ENCODE results near the gene AMBRA1. TPM values are rescaled to one million over a fixed set of nuclear protein-coding genes. Genes with fewer than 3 reads are reported as not detected.

The AMBRA1 gene
- total RNA-seq, 1 experiment from 2014 or later, result 15.8 TPM

DNA sequence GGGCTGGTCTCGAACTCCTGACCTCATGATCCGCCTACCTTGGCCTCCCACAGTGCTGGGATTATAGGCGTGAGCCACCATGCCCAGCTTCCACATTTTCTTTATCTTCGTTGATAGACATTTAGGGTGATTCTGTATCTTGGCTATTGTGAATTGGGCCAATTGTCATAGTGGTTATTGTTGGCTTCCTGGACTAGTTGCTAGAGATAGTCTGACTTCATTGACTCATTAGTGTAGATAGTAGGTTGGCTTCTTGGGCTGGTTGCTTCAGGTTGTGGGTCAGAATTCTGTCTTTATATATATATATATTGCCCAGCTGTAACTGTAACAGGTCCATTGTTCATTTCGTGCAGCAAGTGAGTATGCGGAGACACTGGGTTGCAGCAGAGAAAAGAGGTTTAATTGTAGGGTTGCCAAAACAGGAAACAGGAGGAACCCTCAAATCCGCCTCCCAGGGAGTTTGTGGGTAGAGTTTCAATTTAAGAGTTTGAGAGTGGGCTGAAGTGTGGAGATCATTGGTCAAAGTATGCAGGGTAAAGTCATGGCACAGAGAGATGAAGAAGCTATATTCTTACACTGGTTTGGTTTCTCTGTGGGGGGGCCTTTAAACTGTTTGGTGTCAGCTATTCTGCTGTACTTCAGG, 45.5 kb upstream of the AMBRA1 start:
- Histone ChIP-seq H3K36me3 (ENCODE audit: low read depth, low read length) (no peaks in the 10 kb centered on the region; the same call in none of the 2 replicates), H3K4me1 (ENCODE audit: insufficient read depth, low read length) (no peaks in the 10 kb centered on the region), H3K4me3 (ENCODE audit: low read length) (no peak overlapping the region), H4K20me1 (ENCODE audit: low read length) (no peaks in the 10 kb centered on the region), H3K9me2 (replicated peaks; ENCODE audit: low read length) (no peaks in the 10 kb centered on the region), H3K9ac (ENCODE audit: low read length) (no peak overlapping the region), H3K4me2 (ENCODE audit: low read length) (no peak overlapping the region), H3K27me3 (ENCODE audit: low read length) (no peaks in the 10 kb centered on the region), H3K27ac (ENCODE audit: low read length) (no peak overlapping the region), H3K9me3 (ENCODE audit: low read length) (no peaks in the 10 kb centered on the region), H2AFZ (ENCODE audit: low read length) (no peak overlapping the region), H3F3A (ENCODE audit: low read length, unreplicated experiment) (no peaks in the 10 kb centered on the region), H3K79me2 (ENCODE audit: low read length) (no peaks in the 10 kb centered on the region)
- intact Hi-C loops (cut with micrococcal nuclease), result no loop called here
- no TSS peak for BruUV-seq (replicated peaks)
- CTCF ChIA-PET, result no interaction called here
- ATAC-seq (no peak), DNase-seq (no peak)
- no peak for TF ChIP-seq EZH2 (IDR thresholded peaks at IDR 0.05; ENCODE audit: low read length, unreplicated experiment)
- POLR2A ChIA-PET (ENCODE audit: unreplicated experiment), result no interaction called here

DNA sequence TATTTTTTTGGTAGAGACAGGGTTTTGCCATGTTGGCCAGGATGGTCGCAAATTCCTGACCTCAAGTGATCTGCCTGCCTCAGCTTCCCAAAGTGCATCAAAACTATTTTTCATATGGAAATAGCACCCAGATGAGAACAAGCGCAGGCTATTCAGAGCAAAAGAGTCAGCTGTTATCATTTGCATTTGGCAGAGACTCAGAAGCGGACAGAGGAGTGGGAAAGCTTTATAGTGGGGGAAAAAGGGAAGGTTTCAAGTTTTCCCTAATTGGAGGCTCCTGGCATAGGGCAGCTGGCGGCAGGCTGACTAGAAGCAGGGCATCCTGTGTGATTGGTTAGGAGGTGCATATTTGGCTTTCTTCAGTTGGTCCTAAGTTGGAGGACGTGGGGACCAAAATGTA, 43.7 kb upstream of the AMBRA1 start:
- DNase-seq (no peak), ATAC-seq (no peak)
- BruUV-seq (replicated peaks), result no TSS peak
- Histone ChIP-seq H3K4me2 (ENCODE audit: low read length) (no peak overlapping the region), H3K9me2 (replicated peaks; ENCODE audit: low read length) (no peaks in the 10 kb centered on the region), H4K20me1 (ENCODE audit: low read length) (no peaks in the 10 kb centered on the region), H3K4me1 (ENCODE audit: insufficient read depth, low read length) (no peaks in the 10 kb centered on the region), H3K9me3 (ENCODE audit: low read length) (no peaks in the 10 kb centered on the region), H3F3A (ENCODE audit: low read length, unreplicated experiment) (no peaks in the 10 kb centered on the region), H2AFZ (ENCODE audit: low read length) (no peak overlapping the region), H3K79me2 (ENCODE audit: low read length) (no peaks in the 10 kb centered on the region), H3K4me3 (ENCODE audit: low read length) (no peak overlapping the region), H3K9ac (ENCODE audit: low read length) (no peak overlapping the region), H3K27me3 (ENCODE audit: low read length) (no peaks in the 10 kb centered on the region), H3K36me3 (ENCODE audit: low read depth, low read length) (no peaks in the 10 kb centered on the region; the same call in none of the 2 replicates), H3K27ac (ENCODE audit: low read length) (no peak overlapping the region)
- CTCF ChIA-PET, result no interaction called here
- TF ChIP-seq, protein P1, sequence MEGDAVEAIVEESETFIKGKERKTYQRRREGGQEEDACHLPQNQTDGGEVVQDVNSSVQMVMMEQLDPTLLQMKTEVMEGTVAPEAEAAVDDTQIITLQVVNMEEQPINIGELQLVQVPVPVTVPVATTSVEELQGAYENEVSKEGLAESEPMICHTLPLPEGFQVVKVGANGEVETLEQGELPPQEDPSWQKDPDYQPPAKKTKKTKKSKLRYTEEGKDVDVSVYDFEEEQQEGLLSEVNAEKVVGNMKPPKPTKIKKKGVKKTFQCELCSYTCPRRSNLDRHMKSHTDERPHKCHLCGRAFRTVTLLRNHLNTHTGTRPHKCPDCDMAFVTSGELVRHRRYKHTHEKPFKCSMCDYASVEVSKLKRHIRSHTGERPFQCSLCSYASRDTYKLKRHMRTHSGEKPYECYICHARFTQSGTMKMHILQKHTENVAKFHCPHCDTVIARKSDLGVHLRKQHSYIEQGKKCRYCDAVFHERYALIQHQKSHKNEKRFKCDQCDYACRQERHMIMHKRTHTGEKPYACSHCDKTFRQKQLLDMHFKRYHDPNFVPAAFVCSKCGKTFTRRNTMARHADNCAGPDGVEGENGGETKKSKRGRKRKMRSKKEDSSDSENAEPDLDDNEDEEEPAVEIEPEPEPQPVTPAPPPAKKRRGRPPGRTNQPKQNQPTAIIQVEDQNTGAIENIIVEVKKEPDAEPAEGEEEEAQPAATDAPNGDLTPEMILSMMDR (conservative IDR thresholded peaks at IDR 0.05; ENCODE audit: low read depth, low read length), result no peak
- TF ChIP-seq EZH2phosphoT487 (IDR thresholded peaks at IDR 0.05; ENCODE audit: borderline replicate concordance, low read length) (no peak), EZH2 (IDR thresholded peaks at IDR 0.05; ENCODE audit: low read length, unreplicated experiment) (no peak)
- POLR2A ChIA-PET (ENCODE audit: unreplicated experiment), result no interaction called here
- intact Hi-C loops (cut with micrococcal nuclease), result no loop called here

- H3K4me2 ChIP-seq (ENCODE audit: low read length), result no peak overlapping the region
- no peaks in the 10 kb centered on the region for H3K9me2 ChIP-seq (replicated peaks; ENCODE audit: low read length)
- peaks cover 4% of the 10 kb centered on the region for H3K36me3 ChIP-seq (ENCODE audit: low read depth, low read length)
- DNase-seq, result no peak
- BruUV-seq (replicated peaks), result no TSS peak
- H3K27ac ChIP-seq (ENCODE audit: low read length), result no peak overlapping the region
- no peaks in the 10 kb centered on the region for H3F3A ChIP-seq (ENCODE audit: low read length, unreplicated experiment)
- no peak for ATAC-seq
- H3K9ac ChIP-seq (ENCODE audit: low read length), result no peak overlapping the region
- POLR2A ChIA-PET (ENCODE audit: unreplicated experiment), result no interaction called here
- H3K4me3 ChIP-seq (ENCODE audit: low read length), result no peak overlapping the region
- H3K9me3 ChIP-seq (ENCODE audit: low read length), result no peaks in the 10 kb centered on the region
- intact Hi-C loops (cut with micrococcal nuclease), result no loop called here
- no peaks in the 10 kb centered on the region for H3K27me3 ChIP-seq (ENCODE audit: low read length)
- no peak overlapping the region for H2AFZ ChIP-seq (ENCODE audit: low read length)
- no peaks in the 10 kb centered on the region for H3K79me2 ChIP-seq (ENCODE audit: low read length)
- no peaks in the 10 kb centered on the region for H4K20me1 ChIP-seq (ENCODE audit: low read length)
- CTCF ChIA-PET, result no interaction called here
- TF ChIP-seq EZH2 (IDR thresholded peaks at IDR 0.05; ENCODE audit: low read length, unreplicated experiment), result no peak
- no peak for TF ChIP-seq EZH2phosphoT487 (IDR thresholded peaks at IDR 0.05; ENCODE audit: borderline replicate concordance, low read length)
- TF ChIP-seq, protein P1 (conservative IDR thresholded peaks at IDR 0.05; ENCODE audit: low read depth, low read length), result no peak
- no peaks in the 10 kb centered on the region for H3K4me1 ChIP-seq (ENCODE audit: insufficient read depth, low read length)
These were observed 41.8 kb upstream of the AMBRA1 start for GRCh38 chr11:46635557-46636139.
